ENCODE measurements around the gene GSTT2.

The GSTT2 gene

GRCh38 chr22:24009227-24010017 is 29.5 kb downstream of the GSTT2 start:
- DNase-seq (ENCODE audit: low spot score) = no peak

DNA sequence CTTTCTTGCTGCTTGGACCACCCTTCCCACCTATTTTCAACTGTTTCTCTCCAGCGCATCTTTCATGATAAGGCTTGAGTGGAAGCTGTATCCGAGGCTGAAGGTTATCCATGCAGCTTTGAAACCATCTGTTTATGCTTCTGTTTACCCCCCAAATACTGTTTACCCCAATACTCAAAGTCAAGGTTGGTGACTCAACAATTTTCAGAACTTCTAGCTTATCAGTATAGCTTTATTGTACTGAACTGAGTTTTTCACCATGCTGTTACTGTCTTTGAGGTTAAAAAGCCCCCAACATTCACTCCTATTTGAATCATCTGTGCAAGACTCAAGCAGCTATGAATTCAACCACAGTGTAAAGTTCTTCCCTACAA is 30.1 kb downstream of the GSTT2 start:
- no peak for DNase-seq (ENCODE audit: low spot score)

DNA sequence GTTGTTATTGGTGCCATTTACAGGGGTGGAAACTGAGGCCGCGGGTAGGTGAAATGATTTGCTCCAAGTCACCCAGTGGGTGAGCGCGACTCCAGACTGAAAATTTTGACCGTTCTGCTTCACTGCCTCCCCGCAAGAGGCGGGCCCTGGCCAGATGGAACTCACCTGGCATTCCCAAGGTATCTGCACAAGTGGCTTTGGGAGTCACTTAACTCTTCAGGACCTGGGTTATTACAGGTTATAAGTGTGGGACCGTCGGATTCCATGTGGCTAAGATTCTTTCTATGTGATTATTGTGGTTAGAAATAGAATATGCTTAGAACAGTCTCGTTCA is 31.8 kb downstream of the GSTT2 start:
- DNase-seq (ENCODE audit: low spot score) = no peak

GRCh38 chr22:24016156-24016555 is 36.2 kb downstream of the GSTT2 start:
- DNase-seq (ENCODE audit: low spot score) = no peak

GRCh38 chr22:24021304-24021703 is 41.4 kb downstream of the GSTT2 start:
- DNase-seq (ENCODE audit: low spot score) = no peak

GRCh38 chr22:24023204-24023789 is 43.4 kb downstream of the GSTT2 start:
- DNase-seq (ENCODE audit: low spot score) = no peak

GRCh38 chr22:24024354-24024753 is 44.4 kb downstream of the GSTT2 start:
- no peak for DNase-seq (ENCODE audit: low spot score)

DNA sequence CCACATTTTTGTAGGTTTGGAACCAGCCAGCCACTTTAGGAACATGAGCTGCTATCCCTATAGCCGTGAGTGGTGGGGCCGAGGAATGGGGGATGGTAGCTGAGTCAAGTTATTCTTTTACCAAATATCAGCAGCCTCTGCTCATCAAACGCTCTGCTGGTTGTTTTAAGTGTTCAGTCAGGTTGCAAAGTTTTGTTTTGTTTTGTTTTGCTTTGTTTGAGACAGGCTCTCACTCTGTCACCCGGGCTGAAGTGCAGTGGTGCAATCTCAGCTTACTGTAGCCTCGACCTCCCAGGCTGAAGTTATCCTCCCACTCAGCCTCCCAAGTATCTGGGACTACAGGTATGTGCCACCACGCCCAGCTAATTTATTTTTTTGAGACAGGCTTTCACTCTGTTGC is 45.5 kb downstream of the GSTT2 start:
- DNase-seq (ENCODE audit: low spot score) = no peak

GRCh38 chr22:24026056-24026455 is 46.1 kb downstream of the GSTT2 start:
- no peak for DNase-seq (ENCODE audit: low spot score)

- DNase-seq (ENCODE audit: low spot score) = no peak
Observed at GRCh38 chr22:24026733-24027132, 46.8 kb downstream of the GSTT2 start.

DNA sequence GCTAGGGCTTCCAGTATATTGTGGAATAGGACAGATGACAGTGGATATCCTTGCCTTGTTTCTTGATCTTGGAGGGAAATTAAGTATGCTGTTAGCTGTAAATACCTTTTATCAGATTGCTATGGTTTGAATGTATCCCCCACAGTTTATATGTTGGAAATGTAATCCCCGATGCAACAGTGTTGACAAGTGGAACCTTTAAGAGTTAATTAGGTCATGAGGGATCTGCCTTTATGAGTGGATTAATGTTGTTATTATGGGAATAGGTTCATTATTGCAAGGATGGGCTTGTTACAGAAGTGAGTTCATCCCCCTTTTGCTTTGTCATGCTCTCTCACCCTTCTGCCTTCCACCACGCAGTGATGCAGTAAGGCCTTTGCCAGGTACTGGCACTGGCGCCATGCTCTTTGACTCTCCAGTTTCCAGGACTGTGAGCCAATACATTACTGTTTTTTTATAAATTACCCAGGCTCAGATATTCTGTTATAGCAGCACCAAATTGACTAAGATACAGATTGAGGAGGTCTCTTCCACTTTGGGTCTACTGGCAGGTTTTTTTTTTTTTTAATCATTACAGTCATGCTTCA is 47.5 kb downstream of the GSTT2 start:
- no peak for DNase-seq (ENCODE audit: low spot score)

- no peak for DNase-seq (ENCODE audit: low spot score)
Observed at GRCh38 chr22:24027991-24028390, 48.1 kb downstream of the GSTT2 start.

- DNase-seq (ENCODE audit: low spot score) = no peak
Observed at GRCh38 chr22:24028533-24028932, 48.6 kb downstream of the GSTT2 start.

- DNase-seq (ENCODE audit: low spot score) = no peak
Observed at GRCh38 chr22:24029304-24029703, 49.4 kb downstream of the GSTT2 start.

DNA sequence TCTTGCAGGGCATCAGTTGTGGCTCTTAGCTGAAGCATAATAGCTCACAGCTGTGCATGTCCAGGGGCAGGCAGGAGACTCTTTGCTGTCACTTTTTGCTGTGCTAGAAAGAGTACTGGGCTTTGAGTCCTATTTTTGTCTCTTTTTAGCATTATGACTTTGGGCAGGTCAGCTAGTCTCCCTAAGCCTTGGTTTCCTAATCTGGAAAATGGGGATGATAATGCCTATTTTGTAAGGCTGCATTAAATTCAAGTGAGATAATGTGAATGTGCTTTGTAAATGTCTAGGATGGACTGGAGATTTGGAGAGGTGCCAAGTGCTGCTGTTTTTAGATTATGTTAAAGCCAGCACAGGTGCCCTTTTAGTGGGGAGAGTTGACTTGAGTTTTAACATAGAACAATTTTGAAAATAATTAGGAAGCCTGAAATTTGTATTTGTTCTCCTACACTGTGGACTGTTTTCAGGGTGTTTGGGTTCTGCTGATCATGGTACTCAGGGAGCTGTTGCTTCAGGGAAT is 50.3 kb downstream of the GSTT2 start:
- DNase-seq (ENCODE audit: low spot score) = no peak
